Measurements from ENCODE around the gene GRK1. TPM values are rescaled to one million over a fixed set of nuclear protein-coding genes. Genes with fewer than 3 reads are reported as not detected.
A peak's percentile ranks its signal among the peaks of the same experiment; 100 is the strongest.

GRK1 gene
- total RNA-seq, 1 experiment from 2014 or later: 0.13 TPM

DNA sequence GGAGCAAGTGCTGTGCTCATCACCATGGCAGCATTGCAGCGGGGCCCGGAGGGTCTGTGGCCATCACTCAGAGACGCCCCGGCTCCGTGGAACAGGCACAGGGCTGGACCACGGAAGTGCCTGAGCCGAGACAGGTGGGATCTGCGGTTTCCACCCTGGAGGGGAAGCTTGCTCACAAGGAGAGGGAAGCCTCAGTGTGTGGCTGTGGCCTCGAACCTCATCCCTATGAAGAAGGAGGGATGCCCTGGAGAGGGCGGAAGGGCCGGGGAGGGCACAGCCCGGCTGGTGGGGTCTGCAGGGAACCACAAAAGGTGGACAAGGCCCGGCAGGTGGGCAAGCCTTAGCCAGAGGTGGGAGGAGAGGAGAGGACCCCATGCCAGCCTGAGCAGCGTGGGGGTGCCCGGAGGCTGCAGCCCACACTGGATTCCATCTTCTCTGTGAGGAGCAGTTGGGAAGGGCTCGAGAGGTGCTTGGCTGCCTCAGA is 61.6 kb downstream of the GRK1 start:
- DNase-seq (ENCODE audit: low spot score): no peak

GRCh38 chr13:113729187-113730019 is 62.4 kb downstream of the GRK1 start:
- DNase-seq (ENCODE audit: low spot score): no peak

- DNase-seq (ENCODE audit: low spot score): no peak
Measured at GRCh38 chr13:113730258-113730691, 63.3 kb downstream of the GRK1 start.

DNA sequence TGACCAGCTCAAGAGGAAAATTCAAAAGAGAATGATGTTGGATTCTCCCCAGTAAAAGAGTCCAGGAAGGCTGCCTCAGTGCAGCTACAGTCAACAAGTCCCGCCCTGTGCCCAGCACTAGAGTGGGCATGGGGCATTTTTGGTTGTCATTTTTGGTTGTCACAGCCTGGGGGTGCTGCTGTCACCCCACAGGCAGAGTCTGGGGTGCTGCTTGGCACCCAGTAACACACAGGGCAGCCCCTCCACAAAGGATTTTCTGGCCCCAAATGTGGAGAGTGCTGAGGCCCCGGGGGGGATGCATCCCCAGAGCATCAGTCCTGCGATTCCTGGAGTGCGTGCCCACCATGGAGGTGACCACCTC is 63.8 kb downstream of the GRK1 start:
- no peak for DNase-seq (ENCODE audit: low spot score)

DNA sequence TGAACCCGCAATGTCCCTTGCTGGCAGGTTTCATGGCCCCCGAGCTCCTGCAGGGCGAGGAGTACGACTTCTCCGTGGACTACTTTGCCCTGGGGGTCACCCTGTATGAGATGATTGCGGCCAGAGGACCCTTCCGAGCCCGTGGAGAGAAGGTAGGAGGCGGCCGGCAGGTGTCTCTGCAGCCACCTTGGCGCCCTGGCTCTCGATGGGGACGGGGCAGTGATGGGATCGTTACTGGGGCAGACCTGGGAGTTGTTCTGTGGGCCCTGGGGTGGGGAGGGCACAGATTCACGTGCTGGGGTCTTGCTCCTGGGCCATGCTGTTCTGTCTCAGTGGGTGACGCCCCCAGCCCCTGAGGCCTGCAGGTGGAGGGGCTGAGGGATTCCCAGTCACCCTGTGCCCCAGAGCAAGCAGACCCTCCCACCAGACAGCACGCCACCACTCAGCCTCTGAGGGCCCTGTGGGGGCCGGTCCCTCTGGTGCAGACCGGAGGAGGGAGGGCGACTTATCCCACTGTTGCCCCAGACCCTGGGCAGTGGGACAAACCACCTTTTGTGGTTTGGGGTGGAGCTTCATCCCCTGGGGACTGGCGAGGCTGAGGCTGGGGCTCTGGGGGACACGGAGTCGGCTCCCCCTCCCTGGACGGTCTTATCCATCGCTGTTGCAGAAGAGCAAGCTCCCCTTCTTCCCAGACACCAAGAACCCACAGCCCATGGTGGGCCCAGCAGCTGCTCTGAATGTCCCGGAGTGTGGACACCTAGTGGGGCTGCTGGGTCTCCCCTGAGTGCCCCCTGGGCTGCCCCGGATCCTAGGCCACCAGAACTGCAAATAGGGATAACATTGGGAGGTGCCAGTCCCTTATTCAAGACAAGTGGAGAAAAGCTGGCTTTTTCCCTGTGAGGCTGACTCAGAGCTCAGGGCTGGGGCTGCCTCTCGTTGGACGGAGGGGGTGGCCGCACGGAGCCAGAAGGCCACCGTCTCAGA is 64.5 kb downstream of the GRK1 start:
- no peak for DNase-seq (ENCODE audit: low spot score)

- no peak for DNase-seq (ENCODE audit: low spot score)
Measured at GRCh38 chr13:113732176-113732960, 65.3 kb downstream of the GRK1 start.

GRCh38 chr13:113732961-113733950 is 66.2 kb downstream of the GRK1 start:
- no peak for DNase-seq (ENCODE audit: low spot score)

GRCh38 chr13:113734099-113734825 is 67.2 kb downstream of the GRK1 start:
- DNase-seq (ENCODE audit: low spot score): no peak

GRCh38 chr13:113734826-113735125 is 67.8 kb downstream of the GRK1 start:
- DNase-seq (ENCODE audit: low spot score): no peak

GRCh38 chr13:113735194-113735593 is 68.2 kb downstream of the GRK1 start:
- DNase-seq (ENCODE audit: low spot score): no peak

GRCh38 chr13:113735750-113736149 is 68.7 kb downstream of the GRK1 start:
- no peak for DNase-seq (ENCODE audit: low spot score)

DNA sequence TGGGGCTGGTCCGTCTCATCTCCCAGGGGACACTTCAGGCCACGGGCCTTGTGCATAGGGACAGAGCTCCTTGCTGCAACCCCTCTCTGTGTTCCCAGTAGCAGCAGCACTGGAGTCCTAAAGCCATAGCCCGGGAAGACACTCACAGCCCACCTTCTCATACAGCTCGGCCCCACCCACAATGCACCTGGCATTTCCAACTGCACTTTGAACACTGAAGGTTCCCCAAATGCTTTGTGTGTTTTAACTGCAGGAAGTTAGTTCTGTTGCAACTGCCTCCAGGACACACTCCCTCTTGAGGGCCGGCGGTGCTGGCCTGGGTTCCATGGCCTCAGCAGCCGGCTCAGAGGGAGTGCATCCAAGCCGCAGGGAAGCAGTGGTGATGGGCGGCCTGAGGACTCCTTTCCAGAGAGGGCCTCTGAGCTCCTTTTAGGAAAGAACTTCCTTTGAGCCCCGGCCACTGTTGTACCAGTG is 69.3 kb downstream of the GRK1 start:
- DNase-seq (ENCODE audit: low spot score): no peak

DNA sequence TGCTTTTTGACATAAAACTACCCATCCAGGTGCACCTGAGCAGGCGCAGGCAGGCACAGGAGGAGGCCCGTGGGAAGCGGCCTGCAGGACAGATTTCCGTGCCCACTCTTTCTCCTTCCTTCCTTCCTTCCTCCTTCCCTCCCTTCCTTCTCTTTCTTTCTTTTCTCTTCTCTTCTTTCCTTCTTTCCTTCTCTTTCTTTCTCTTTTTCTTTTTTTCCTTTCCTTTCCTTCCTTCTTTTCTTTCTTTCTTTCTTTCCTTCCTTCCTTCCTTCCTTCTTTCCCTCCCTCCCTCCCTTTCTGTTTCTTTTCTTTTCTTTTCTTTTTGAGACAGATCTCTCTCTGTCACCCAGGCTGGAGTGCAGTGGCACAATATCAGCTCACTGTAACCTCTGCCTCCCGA is 70.8 kb downstream of the GRK1 start:
- DNase-seq (ENCODE audit: low spot score): no peak

- no peak for DNase-seq (ENCODE audit: low spot score)
Measured at GRCh38 chr13:113739527-113740285, 72.7 kb downstream of the GRK1 start.

DNA sequence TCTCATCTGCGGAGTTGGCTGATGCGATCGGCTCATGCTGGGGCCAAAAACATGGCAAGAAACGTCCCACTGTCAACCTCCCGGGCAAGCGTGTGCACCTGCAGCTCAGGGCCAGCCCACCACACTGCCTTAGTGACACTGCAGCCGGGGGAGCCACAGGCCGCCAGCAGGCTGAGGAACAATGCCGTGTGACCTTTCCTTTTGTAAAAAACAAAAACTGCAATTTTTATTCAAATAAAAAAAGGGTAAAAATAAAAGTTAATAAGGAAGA is 73.2 kb downstream of the GRK1 start:
- no peak for DNase-seq (ENCODE audit: low spot score)

- no peak for DNase-seq (ENCODE audit: low spot score)
Measured at GRCh38 chr13:113740661-113741060, 73.6 kb downstream of the GRK1 start.

- DNase-seq (ENCODE audit: low spot score): no peak
Measured at GRCh38 chr13:113741191-113741668, 74.2 kb downstream of the GRK1 start.

- peak; percentile 70 for DNase-seq (ENCODE audit: low spot score)
Measured at GRCh38 chr13:113742000-113742441, 75.0 kb downstream of the GRK1 start.
